Gastrocnemius medialis (tissue), 4 donors: Measurements from ENCODE around the gene ASTN2.

Experiments
- CTCF ChIP-seq, 5 experiments: fragments of 450-650 bp in 3 of 5; fragments of 200-600 bp in 2 of 5; sonication (generic) in 2 of 5; IDR thresholded peaks in 4 of 5; conservative IDR thresholded peaks in 1 of 5; 1 replicate in 4 of 5; 2 replicates in 1 of 5; pipeline ENCODE4 v1.5.1; 2016 to 2019; ENCODE audit warnings: antibody characterized with exemption in 5 of 5, mild to moderate bottlenecking in 3 of 5, moderate library complexity in 3 of 5
- POLR2A ChIP-seq, 2 donors: fragments of 450-650 bp; IDR thresholded peaks; one replicate each; pipeline ENCODE4 v1.6.1; 2017; ENCODE audit warnings: antibody characterized with exemption in 2 of 2, mild to moderate bottlenecking in 2 of 2, moderate library complexity in 2 of 2

- TF ChIP-seq CTCF (IDR thresholded peaks at IDR 0.05 in 4 of 5, conservative IDR thresholded peaks at IDR 0.05 in 1 of 5) (no peak), POLR2A (IDR thresholded peaks at IDR 0.05) (no peak)
These were observed 509.7 kb downstream of the ASTN2 start for GRCh38 chr9:116905171-116905588.
